H54 (cell line): ENCODE data around the gene RAPGEF2.
"Not testable (repeated sequence)": the region's sequence is repeated elsewhere in the genome, so short reads cannot be mapped to it uniquely, and the experiment has no call there.

Experiments
- DNase-seq: peaks from one replicate; pipeline ENCODE4 v3.0.0; 2011; ENCODE audit warnings: low spot score, mixed read lengths; ENCODE audit not compliant: insufficient read length
- FAIRE-seq: peaks from 3 replicates; lab custom pipeline; 2011; peaks lifted over from hg19 to GRCh38; lab: Jason Lieb, UNC
- POLR2A ChIP-seq: IDR thresholded peaks from 2 replicates; pipeline ENCODE4 v1.6.1; 2011; ENCODE audit warnings: low read depth, mild to moderate bottlenecking, low read length

RAPGEF2 gene

DNA sequence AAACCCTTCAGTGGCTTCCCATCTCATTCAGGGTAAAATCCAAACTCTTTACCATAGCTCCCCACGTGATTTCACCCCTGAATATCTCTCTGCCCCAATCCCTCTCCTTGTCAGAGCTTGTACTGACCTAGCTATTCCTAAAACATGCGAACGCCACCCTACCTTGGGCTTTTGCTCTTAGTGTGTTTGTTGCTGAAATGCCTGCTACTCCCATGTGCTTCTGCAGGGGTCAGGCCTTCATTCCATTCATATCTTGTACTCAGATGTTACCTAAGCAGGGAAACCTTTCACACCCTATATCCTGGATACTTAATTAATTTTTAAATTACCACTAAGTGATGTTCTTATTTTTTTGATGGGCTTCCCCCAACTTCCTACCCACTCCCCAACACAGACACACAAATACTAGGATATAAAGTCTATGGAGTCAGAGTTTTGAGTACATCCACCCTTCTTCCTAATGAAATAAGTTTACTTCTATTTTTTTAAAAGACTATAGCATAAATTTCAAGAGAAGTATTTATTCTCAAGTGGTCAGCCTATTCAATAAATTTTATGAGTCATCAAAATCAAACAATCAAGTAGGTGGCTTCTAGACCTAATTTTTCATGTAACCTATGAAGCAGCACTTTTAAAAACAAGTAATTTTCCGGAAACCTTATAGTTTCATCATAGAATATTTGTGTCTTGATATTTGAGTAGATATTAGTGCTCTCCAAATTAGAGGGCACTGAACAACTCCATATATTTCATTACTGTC lies 189.4 kb downstream of the RAPGEF2 start:
- FAIRE-seq (no peak), DNase-seq (no peak)
- TF ChIP-seq POLR2A = no peak

DNA sequence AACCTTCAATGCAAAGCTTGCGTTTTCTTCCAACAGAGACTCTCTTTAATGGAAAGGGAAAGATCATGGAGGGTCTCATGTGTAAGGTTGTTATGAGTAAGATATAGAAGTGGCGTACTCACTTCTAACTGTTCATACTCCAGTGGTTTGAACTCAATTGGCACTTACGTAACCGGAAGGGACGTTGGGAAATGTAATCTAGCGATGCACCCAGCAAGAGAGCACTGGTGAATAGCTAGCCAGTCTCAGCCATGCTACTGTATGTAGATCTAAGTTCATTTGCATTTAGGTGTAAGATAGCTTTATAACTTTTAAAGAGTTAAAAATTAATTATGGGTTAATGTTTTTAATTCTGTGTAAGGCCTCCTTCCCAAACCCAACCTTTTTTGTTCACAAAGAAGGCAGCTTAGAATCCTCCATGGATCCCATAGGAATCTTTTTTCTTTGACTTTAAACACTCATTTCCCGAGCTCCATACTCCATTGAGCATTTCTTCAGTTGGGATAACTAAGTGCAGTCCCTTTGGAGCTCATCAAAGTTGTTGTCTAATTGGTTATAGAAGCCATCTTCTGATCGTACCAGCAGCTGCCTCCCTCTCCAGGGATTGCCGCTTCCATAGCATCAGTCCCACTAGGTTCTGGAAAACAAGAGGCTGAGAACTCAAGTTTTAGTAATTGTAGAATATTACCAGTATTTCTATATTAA lies 191.1 kb downstream of the RAPGEF2 start:
- DNase-seq = no peak
- TF ChIP-seq POLR2A = no peak
- no peak for FAIRE-seq

DNA sequence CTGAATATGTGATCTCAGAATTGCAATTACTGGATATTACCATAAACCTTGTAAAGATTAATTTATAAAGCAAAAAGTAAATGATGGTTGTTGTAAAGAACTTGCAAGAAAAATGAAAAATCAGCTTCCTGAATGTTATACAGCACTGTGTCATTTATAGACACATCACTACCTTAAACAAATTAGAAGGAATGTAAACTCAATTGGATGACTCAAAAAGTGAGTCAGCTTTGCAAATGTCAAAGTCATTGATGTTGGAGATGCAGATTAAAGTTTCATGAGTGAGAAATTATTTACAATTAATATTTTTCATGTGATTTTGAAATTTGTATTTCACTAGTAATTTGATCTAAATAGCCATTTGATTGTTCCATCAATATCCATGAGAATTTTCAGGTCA lies 193.2 kb downstream of the RAPGEF2 start:
- FAIRE-seq (no peak), DNase-seq (no peak)
- TF ChIP-seq POLR2A = no peak

DNA sequence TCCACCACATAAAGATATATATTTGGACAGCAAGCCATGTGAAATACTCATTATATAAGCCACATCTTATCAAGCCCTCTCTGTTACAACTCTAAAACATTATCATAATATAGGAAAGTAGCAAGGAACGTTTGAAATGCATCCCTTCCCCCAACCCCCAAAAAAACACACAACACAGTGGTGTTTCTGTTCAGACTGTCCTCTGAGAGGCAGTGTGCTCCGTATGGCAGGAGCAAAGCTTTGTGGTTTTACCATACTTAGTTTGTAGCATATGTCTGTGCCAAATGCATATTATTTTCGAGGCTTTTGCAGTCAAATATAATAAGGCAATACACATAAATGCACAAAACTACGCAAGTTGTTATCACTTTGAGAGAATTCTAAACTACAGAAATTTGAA lies 194.2 kb downstream of the RAPGEF2 start:
- FAIRE-seq (no peak), DNase-seq (no peak)
- no peak for TF ChIP-seq POLR2A

DNA sequence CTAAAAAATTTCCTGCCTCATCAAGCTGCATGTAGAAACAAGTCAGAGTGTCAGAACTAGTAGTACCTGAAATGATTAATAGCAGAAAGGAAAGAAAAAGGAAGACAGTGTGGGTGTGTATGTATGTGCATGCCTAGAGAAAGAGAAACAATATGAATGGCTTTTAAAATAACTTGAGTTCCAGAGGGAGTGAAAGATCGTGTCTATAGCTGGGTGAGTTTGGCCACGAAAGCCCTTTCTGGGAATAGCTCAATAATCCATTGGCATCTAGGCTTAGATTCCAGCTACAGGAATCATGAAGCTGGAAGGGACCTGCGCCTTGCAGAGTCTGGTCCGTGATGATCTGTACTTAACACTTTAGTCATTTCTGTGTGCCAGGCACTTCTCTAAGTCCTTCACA lies 195.6 kb downstream of the RAPGEF2 start:
- DNase-seq (no peak), FAIRE-seq (peak; percentile 86)
- no peak for TF ChIP-seq POLR2A

DNA sequence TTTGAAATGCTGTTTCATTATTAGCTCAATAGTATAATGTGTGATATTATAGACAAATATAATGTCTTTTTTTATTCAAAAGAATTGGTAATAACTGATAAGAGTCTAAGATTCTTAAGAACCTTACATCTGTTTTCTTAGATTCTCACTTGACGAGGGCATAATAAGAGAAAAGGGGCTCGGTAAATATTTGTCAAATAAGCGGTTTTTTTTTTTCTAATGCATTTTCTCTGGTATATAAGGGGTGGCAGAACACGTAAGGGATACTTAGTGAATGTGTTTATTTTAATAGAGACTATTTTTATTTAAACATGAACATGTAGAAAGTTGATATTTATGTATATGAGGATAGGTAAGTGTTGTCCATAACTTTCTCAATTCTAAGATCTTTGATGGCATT lies 200.6 kb downstream of the RAPGEF2 start:
- DNase-seq (no peak), FAIRE-seq (no peak)
- no peak for TF ChIP-seq POLR2A

DNA sequence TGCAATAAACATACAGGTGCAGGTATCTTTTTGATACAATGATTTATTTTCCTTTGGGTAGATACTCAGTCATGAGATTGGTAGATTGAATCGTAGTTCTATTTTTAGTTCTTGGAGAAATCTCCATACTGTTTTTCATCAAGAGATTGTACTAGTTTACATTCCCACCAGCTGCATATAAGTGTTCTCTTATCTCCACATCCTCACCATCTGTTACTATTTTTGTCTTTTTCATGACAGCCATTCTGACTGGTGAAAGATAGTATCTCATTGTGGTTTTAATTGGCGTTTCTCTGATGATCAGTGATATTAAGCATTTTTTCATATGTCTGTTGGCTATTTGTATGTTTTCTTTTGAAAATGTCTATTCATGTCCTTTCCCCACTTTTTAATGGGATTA lies 202.2 kb downstream of the RAPGEF2 start:
- no peak for TF ChIP-seq POLR2A
- DNase-seq = no peak
- no peak for FAIRE-seq

DNA sequence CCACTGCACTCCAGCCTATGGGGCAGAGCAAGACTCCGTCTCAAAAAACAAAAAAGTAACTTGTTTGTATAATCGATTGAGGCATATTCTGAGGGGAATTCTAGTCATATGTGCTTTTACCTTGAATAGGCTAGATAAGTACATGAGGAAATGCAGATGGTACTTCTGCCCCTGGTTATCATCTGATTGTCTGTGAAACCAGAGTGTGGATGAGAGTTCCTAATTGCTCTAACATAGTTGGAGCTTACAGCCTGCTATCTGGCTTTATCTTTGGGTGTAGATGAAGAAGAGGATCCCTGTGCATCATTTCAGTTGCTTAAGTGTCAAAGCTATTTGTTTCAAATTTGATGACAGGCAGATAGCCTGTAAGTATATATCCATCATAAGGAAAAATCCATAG lies 205.1 kb downstream of the RAPGEF2 start:
- no peak for FAIRE-seq
- no peak for TF ChIP-seq POLR2A
- no peak for DNase-seq

DNA sequence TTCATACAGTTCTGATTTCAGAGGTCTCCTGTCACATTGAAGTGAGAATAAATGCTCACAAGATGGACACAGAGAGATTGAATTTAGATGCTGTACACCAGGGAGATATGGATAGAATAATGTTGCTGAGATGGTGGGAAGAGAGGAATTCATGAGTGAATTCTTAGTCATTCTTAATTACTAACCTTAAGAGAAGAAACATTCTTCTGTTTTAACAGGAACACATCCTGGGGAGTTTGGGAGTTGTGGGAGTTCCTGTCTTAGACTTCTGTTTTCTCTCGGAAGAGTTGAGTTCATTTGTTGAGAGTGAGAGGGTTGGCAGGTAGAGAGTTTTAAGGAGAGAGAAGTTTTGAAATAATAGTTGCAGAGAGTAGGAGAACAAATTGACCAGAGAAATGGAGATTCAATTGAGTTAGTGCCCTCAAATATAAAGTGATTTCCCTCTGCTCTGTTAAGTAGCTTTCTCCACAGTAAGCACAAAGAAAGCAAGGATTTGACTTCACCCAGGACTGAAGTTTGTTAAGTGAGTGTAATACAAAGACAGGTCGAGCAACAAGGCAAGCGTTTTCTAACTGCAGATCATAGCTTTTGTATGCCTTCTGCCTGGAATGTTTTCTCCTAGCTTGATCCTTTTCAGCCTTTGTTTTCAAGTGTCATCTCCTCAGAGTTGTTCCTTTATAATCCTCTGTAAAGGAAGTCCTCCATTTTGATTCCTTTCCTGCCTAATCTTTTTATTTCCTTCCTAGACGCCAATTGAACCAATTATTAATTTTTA lies 205.9 kb downstream of the RAPGEF2 start:
- TF ChIP-seq POLR2A = no peak
- FAIRE-seq = peak; percentile 67
- DNase-seq = no peak

DNA sequence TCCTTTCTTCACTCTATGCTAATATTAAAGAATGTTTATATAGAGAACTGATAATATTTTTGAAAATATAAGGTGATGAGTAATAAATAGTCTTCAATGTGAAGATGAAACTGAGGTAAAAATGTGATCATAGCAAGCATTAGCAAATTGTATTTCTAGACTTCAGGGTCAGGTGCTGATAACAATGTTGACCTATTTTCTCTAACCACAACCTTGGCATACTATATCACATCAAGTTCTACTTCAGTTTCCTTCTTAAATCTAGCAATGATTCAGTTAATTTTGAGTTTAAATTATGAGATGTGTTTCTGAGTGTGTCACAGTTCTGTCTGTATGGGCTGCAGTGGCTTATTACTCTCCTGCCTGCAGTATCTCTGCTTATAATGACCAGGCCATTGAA lies 209.4 kb downstream of the RAPGEF2 start:
- FAIRE-seq = no peak
- TF ChIP-seq POLR2A = no peak

DNA sequence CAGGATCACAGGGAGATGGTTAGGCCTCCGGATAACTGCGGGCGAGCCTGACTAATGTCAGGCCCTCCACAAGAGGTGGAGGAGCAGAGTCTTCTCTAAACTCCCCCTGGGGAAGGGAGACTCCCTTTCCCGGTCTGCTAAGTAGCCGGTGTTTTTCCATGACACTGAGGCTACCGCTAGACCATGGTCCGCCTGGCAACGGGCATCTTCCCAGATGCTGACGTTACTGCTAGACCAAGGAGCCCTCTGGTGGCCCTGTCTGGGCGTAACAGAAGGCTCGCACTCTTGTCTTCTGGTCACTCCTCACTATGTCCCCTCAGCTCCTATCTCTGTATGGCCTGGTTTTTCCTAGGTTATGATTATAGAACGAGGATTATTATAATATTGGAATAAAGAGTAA lies 213.0 kb downstream of the RAPGEF2 start:
- FAIRE-seq, DNase-seq: not testable (repeated sequence)

More for the DNA sequence above, 209.4 kb downstream of the RAPGEF2 start:
- no peak for DNase-seq

DNA sequence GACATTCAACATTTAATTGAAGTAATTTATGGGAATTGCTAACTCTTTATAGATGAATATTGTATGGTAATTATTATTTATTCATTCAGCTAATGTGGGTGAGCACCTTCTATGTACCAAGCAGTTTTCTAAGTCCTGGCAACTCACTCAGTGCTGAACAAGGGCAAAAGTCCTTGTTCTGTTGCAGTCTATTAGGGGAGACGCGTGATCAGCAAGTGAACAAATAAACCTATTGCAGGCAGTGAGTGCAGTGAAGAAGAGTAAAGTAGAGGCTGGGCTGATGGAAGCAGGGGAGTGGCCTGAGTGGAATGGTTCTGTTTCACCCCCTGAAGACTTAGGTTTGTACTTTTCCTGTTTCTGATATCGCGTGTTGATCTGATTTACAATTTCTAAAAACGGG lies 214.3 kb downstream of the RAPGEF2 start:
- no peak for TF ChIP-seq POLR2A
- no peak for DNase-seq
- FAIRE-seq = no peak

DNA sequence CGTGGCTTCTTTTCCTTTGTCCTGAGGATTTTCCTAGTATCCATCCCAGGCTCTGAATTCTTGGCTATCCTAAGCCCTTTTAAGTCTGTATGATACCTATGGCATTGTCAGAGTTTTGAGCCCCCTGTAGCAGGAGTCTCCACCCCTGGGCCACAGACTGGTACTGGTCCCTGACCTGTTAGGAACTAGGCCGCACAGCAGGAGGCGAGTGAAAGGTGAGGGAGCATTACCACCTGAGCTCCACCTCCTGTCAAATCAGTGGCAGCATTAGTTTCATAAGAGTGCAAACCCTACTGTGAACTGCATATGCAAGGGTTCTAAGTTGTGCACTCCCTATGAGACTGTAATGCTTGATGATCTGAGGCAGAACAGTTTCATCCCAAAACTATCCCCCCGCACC lies 216.1 kb downstream of the RAPGEF2 start:
- no peak for TF ChIP-seq POLR2A
- FAIRE-seq (no peak), DNase-seq (no peak)

DNA sequence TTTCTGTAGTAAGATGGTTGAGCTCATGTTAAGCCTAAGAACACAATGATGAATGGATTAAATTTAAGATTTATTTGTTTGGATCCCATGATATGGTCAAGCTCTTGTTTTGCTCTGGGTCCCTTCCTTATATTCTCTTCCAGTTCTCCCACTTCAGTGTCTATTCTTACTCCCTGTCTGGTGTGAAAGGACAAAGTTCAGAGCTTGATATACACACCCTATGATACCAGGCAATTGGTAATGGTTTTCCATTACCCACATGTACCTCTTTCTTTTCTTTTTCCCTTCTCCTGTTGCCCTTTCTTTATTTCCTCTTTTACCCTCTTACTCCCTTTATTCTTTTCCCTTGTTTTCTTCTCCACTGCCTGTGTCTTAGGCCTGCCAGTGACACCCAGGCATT lies 223.6 kb downstream of the RAPGEF2 start:
- TF ChIP-seq POLR2A = no peak
- FAIRE-seq (no peak), DNase-seq (no peak)
